HEK293T (cell line): ENCODE data around the gene NOSTRIN.

Experiments
- HDGF ChIP-seq: fragments of 450-650 bp; IDR thresholded peaks from 2 replicates; pipeline ENCODE4 v1.6.1; 2017; ENCODE audit warnings: antibody characterized with exemption, borderline replicate concordance
- ZNF384 ChIP-seq: fragments of 450-650 bp; IDR thresholded peaks from 2 replicates; pipeline ENCODE4 v1.6.1; 2016
- TF ChIP-seq, protein P1 (sequence below): fragments of 450-650 bp; IDR thresholded peaks from 2 replicates; pipeline ENCODE4 v1.6.1; 2016

DNA sequence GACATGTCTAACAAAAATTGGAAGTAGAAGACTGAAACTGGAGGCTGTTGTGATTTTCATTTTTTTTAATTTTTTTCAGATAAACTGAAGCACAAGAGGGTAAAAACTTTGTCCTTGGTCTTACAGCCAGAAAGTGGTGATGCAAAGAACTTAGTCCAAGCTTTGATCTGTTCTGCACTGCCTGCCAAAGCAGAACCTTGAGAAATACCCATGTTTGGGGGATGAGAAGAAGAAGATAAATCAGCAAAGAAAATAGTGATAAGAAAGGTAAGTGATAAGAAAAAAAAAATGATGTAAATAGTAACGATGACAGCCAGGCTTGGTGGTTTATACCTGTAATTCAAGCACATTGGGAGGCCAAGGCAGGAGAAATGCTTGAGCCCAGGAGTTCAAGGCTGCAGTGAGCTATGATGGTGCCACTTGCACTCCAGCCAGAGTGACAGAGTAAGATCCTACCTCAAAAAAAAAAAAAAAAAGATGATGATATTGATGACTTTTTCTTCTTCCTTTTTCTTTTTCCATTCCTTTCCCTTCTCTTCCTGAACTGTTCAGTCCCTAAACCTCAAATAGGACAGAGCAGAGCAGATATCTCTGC lies 14.6 kb upstream of the NOSTRIN start:
- TF ChIP-seq, protein P1, sequence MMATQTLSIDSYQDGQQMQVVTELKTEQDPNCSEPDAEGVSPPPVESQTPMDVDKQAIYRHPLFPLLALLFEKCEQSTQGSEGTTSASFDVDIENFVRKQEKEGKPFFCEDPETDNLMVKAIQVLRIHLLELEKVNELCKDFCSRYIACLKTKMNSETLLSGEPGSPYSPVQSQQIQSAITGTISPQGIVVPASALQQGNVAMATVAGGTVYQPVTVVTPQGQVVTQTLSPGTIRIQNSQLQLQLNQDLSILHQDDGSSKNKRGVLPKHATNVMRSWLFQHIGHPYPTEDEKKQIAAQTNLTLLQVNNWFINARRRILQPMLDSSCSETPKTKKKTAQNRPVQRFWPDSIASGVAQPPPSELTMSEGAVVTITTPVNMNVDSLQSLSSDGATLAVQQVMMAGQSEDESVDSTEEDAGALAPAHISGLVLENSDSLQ = no peak
- no peak for TF ChIP-seq ZNF384
- TF ChIP-seq HDGF = no peak
